HEK293T (cell line): ENCODE results near the gene IL18BP.

Experiments
- CTCF ChIA-PET: fragments of 350-600 bp; formaldehyde crosslinking; extraction: SDS; loops from one replicate; lab custom pipeline; 2021; ENCODE audit warnings: antibody characterized with exemption, inconsistent platforms; lab: Yijun Ruan, JAX
- POLR2A ChIA-PET: fragments of 350-600 bp; formaldehyde crosslinking; extraction: SDS; loops from one replicate; lab custom pipeline; 2020; ENCODE audit warnings: antibody characterized with exemption, inconsistent platforms; lab: Yijun Ruan, JAX
- DNase-seq: peaks from one replicate; pipeline ENCODE4 v3.0.0; 2012; ENCODE audit warnings: mixed read lengths; ENCODE audit errors: extremely low spot score
- ARNT ChIP-seq: fragments of 450-650 bp; IDR thresholded peaks from 2 replicates; pipeline ENCODE4 v1.6.1; 2017; ENCODE audit warnings: mild to moderate bottlenecking
- BHLHE40 ChIP-seq: fragments of 450-650 bp; IDR thresholded peaks from 2 replicates; pipeline ENCODE4 v1.6.1; 2016; ENCODE audit warnings: mild to moderate bottlenecking, moderate library complexity, borderline replicate concordance
- CTBP1 ChIP-seq: fragments of 450-650 bp; IDR thresholded peaks from 2 replicates; pipeline ENCODE4 v1.6.1; 2016; ENCODE audit warnings: borderline replicate concordance
- ELF4 ChIP-seq: fragments of 450-650 bp; IDR thresholded peaks from 2 replicates; pipeline ENCODE4 v1.6.1; 2017; ENCODE audit warnings: antibody characterized with exemption
- FOXA1 ChIP-seq: fragments of 450-650 bp; IDR thresholded peaks from 2 replicates; pipeline ENCODE4 v1.6.1; 2016; ENCODE audit warnings: mild to moderate bottlenecking
- FOXK2 ChIP-seq: fragments of 450-650 bp; IDR thresholded peaks from 2 replicates; pipeline ENCODE4 v1.6.1; 2016; ENCODE audit warnings: mild to moderate bottlenecking
- FOXM1 ChIP-seq: fragments of 450-650 bp; IDR thresholded peaks from 2 replicates; pipeline ENCODE4 v1.6.1; 2017; ENCODE audit warnings: mild to moderate bottlenecking, borderline replicate concordance
- HDGF ChIP-seq: fragments of 450-650 bp; IDR thresholded peaks from 2 replicates; pipeline ENCODE4 v1.6.1; 2017; ENCODE audit warnings: antibody characterized with exemption, borderline replicate concordance
- L3MBTL2 ChIP-seq: fragments of 450-650 bp; conservative IDR thresholded peaks from 2 replicates; pipeline ENCODE4 v1.6.1; 2016; ENCODE audit warnings: mild to moderate bottlenecking
- LEF1 ChIP-seq: fragments of 450-650 bp; IDR thresholded peaks from 2 replicates; pipeline ENCODE4 v1.6.1; 2017; ENCODE audit warnings: mild to moderate bottlenecking, borderline replicate concordance
- NFRKB ChIP-seq: fragments of 450-650 bp; IDR thresholded peaks from 2 replicates; pipeline ENCODE4 v1.6.1; 2016; ENCODE audit warnings: mild to moderate bottlenecking, moderate library complexity
- PKNOX1 ChIP-seq: fragments of 450-650 bp; IDR thresholded peaks from 2 replicates; pipeline ENCODE4 v1.6.1; 2016
- SP1 ChIP-seq: fragments of 450-650 bp; IDR thresholded peaks from 2 replicates; pipeline ENCODE4 v1.6.1; 2017
- SUZ12 ChIP-seq: fragments of 450-650 bp; IDR thresholded peaks from 2 replicates; pipeline ENCODE4 v1.6.1; 2016; ENCODE audit warnings: mild to moderate bottlenecking
- TARDBP ChIP-seq: fragments of 450-650 bp; IDR thresholded peaks from 2 replicates; pipeline ENCODE4 v1.6.1; 2016
- ZNF384 ChIP-seq: fragments of 450-650 bp; IDR thresholded peaks from 2 replicates; pipeline ENCODE4 v1.6.1; 2016

Gene IL18BP

GRCh38 chr11:71979602-71980001, 19.1 kb upstream of the IL18BP start:
- no peak for DNase-seq
- TF ChIP-seq CTBP1 (no peak), FOXA1 (no peak), SP1 (no peak), HDGF (no peak), FOXK2 (no peak), LEF1 (no peak), PKNOX1 (no peak), NFRKB (no peak), ARNT (no peak), ZNF384 (no peak), L3MBTL2 (no peak), TARDBP (no peak), FOXM1 (no peak), BHLHE40 (no peak), SUZ12 (no peak), ELF4 (no peak)
- ChIA-PET CTCF (interaction anchor here (1.8 kb wide), 1 partner anchor 452 kb away, joined by 3 read pairs; no protein-coding TSS in a partner anchor), POLR2A (no interaction called here)

- CTCF ChIA-PET = interaction anchor here (1.6 kb wide), 1 partner anchor 9 kb away, joined by 5 read pairs; no protein-coding TSS in a partner anchor
Measured at GRCh38 chr11:71986131-71986530, 12.6 kb upstream of the IL18BP start.

GRCh38 chr11:71987521-71987920, 11.2 kb upstream of the IL18BP start:
- no peak for TF ChIP-seq BHLHE40
- no peak for TF ChIP-seq ARNT
- TF ChIP-seq NFRKB = no peak
- TF ChIP-seq FOXA1 = no peak
- TF ChIP-seq CTBP1 = no peak
- TF ChIP-seq SUZ12 = no peak
- TF ChIP-seq ZNF384 = no peak
- TF ChIP-seq FOXM1 = no peak
- TF ChIP-seq SP1 = no peak
- no peak for TF ChIP-seq TARDBP
- TF ChIP-seq L3MBTL2 = no peak
- CTCF ChIA-PET = interaction anchor here (0.6 to 1.6 kb wide), 2 partner anchors 9 to 11 kb away, joined by 3 to 5 read pairs; no protein-coding TSS in a partner anchor
- POLR2A ChIA-PET = no interaction called here
- DNase-seq = no peak

More at GRCh38 chr11:71986131-71986530, 12.6 kb upstream of the IL18BP start:
- no peak for DNase-seq
- POLR2A ChIA-PET = no interaction called here
- TF ChIP-seq FOXA1 (no peak), HDGF (no peak), NFRKB (no peak), CTBP1 (no peak), BHLHE40 (no peak), SP1 (no peak), ZNF384 (no peak), L3MBTL2 (no peak), ELF4 (no peak), TARDBP (no peak), ARNT (no peak), PKNOX1 (no peak), SUZ12 (no peak), FOXK2 (no peak), LEF1 (no peak)

GRCh38 chr11:71988050-71988449, 10.7 kb upstream of the IL18BP start:
- CTCF ChIA-PET = interaction anchor here (0.6 kb wide), 1 partner anchor 10 kb away, joined by 3 read pairs; no protein-coding TSS in a partner anchor
- no peak for DNase-seq
- POLR2A ChIA-PET = no interaction called here

GRCh38 chr11:71990701-71991100, 8.0 kb upstream of the IL18BP start:
- ChIA-PET CTCF (no interaction called here), POLR2A (no interaction called here)
- TF ChIP-seq ARNT = no peak
- no peak for TF ChIP-seq FOXM1
- no peak for TF ChIP-seq BHLHE40
- no peak for TF ChIP-seq SUZ12
- TF ChIP-seq ELF4 = no peak
- no peak for TF ChIP-seq ZNF384
- no peak for TF ChIP-seq NFRKB
- TF ChIP-seq LEF1 = no peak
- no peak for TF ChIP-seq L3MBTL2
- TF ChIP-seq TARDBP = no peak
- no peak for TF ChIP-seq FOXK2
- no peak for TF ChIP-seq FOXA1
- TF ChIP-seq HDGF = no peak
- no peak for TF ChIP-seq SP1
- no peak for TF ChIP-seq CTBP1
- TF ChIP-seq PKNOX1 = no peak
- no peak for DNase-seq

More at GRCh38 chr11:71988050-71988449, 10.7 kb upstream of the IL18BP start:
- TF ChIP-seq FOXA1 (no peak), FOXK2 (no peak), PKNOX1 (no peak), NFRKB (no peak), CTBP1 (no peak), ELF4 (no peak), ARNT (no peak), SP1 (no peak), HDGF (no peak), SUZ12 (no peak), FOXM1 (no peak), L3MBTL2 (no peak), BHLHE40 (no peak), TARDBP (no peak), LEF1 (no peak), ZNF384 (no peak)
